ENCODE results near the gene RAB39A.

DNA sequence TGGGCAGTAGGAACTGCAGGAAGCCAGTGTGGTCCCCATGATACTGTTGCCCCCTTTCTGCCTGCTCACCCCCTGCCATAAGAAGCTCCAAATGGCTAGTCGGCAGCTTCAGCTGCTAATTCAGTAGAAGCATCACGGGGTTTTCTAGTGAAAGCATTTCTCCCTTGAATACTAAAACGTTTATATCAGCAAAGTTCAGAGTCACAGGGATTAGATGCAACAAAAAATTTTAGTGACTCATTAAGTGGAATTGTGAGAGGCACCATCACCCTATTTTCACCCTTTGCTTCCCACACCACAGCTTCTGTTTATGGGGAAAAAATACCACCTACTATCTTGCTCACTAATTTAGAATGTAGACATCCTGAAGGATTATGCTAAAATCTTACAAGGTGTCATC lies 25.2 kb downstream of the RAB39A start:
- TF ChIP-seq, protein P1, sequence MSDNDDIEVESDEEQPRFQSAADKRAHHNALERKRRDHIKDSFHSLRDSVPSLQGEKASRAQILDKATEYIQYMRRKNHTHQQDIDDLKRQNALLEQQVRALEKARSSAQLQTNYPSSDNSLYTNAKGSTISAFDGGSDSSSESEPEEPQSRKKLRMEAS (IDR thresholded peaks at IDR 0.05) = no peak
- TF ChIP-seq POLR2AphosphoS2 (conservative IDR thresholded peaks at IDR 0.05; ENCODE audit: low read length) = no peak
- TF ChIP-seq, protein P2, sequence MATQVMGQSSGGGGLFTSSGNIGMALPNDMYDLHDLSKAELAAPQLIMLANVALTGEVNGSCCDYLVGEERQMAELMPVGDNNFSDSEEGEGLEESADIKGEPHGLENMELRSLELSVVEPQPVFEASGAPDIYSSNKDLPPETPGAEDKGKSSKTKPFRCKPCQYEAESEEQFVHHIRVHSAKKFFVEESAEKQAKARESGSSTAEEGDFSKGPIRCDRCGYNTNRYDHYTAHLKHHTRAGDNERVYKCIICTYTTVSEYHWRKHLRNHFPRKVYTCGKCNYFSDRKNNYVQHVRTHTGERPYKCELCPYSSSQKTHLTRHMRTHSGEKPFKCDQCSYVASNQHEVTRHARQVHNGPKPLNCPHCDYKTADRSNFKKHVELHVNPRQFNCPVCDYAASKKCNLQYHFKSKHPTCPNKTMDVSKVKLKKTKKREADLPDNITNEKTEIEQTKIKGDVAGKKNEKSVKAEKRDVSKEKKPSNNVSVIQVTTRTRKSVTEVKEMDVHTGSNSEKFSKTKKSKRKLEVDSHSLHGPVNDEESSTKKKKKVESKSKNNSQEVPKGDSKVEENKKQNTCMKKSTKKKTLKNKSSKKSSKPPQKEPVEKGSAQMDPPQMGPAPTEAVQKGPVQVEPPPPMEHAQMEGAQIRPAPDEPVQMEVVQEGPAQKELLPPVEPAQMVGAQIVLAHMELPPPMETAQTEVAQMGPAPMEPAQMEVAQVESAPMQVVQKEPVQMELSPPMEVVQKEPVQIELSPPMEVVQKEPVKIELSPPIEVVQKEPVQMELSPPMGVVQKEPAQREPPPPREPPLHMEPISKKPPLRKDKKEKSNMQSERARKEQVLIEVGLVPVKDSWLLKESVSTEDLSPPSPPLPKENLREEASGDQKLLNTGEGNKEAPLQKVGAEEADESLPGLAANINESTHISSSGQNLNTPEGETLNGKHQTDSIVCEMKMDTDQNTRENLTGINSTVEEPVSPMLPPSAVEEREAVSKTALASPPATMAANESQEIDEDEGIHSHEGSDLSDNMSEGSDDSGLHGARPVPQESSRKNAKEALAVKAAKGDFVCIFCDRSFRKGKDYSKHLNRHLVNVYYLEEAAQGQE (IDR thresholded peaks at IDR 0.05) = no peak
- TF ChIP-seq BHLHE40 (IDR thresholded peaks at IDR 0.05; ENCODE audit: low read depth, low read length) = no peak
- TF ChIP-seq, protein P3, sequence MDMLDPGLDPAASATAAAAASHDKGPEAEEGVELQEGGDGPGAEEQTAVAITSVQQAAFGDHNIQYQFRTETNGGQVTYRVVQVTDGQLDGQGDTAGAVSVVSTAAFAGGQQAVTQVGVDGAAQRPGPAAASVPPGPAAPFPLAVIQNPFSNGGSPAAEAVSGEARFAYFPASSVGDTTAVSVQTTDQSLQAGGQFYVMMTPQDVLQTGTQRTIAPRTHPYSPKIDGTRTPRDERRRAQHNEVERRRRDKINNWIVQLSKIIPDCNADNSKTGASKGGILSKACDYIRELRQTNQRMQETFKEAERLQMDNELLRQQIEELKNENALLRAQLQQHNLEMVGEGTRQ (IDR thresholded peaks at IDR 0.05) = no peak
- TF ChIP-seq, protein P4, sequence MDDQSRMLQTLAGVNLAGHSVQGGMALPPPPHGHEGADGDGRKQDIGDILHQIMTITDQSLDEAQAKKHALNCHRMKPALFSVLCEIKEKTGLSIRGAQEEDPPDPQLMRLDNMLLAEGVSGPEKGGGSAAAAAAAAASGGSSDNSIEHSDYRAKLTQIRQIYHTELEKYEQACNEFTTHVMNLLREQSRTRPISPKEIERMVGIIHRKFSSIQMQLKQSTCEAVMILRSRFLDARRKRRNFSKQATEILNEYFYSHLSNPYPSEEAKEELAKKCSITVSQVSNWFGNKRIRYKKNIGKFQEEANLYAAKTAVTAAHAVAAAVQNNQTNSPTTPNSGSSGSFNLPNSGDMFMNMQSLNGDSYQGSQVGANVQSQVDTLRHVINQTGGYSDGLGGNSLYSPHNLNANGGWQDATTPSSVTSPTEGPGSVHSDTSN (IDR thresholded peaks at IDR 0.05) = no peak
- no peak for TF ChIP-seq KDM5A (IDR thresholded peaks at IDR 0.05)
- TF ChIP-seq JUNB (IDR thresholded peaks at IDR 0.05) = no peak
- no peak for TF ChIP-seq POLR2A (IDR thresholded peaks at IDR 0.05; ENCODE audit: low read length)
- no peak for TF ChIP-seq RFX5 (IDR thresholded peaks at IDR 0.05)
- no peak for TF ChIP-seq EP300 (IDR thresholded peaks at IDR 0.05)
- TF ChIP-seq, protein P5, sequence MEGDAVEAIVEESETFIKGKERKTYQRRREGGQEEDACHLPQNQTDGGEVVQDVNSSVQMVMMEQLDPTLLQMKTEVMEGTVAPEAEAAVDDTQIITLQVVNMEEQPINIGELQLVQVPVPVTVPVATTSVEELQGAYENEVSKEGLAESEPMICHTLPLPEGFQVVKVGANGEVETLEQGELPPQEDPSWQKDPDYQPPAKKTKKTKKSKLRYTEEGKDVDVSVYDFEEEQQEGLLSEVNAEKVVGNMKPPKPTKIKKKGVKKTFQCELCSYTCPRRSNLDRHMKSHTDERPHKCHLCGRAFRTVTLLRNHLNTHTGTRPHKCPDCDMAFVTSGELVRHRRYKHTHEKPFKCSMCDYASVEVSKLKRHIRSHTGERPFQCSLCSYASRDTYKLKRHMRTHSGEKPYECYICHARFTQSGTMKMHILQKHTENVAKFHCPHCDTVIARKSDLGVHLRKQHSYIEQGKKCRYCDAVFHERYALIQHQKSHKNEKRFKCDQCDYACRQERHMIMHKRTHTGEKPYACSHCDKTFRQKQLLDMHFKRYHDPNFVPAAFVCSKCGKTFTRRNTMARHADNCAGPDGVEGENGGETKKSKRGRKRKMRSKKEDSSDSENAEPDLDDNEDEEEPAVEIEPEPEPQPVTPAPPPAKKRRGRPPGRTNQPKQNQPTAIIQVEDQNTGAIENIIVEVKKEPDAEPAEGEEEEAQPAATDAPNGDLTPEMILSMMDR (IDR thresholded peaks at IDR 0.05) = no peak
- TF ChIP-seq HOXA7 (CRISPR knock-in tag; IDR thresholded peaks at IDR 0.05) = no peak

Data from A549 (cell line).